Measurements from ENCODE around the gene SREBF2.
"Not testable (repeated sequence)": the region's sequence is repeated elsewhere in the genome, so short reads cannot be mapped to it uniquely, and the experiment has no call there.

SREBF2 gene

GRCh38 chr22:41821471-41822316 lies 11.2 kb upstream of the SREBF2 start:
- DNase-seq, result no peak

DNA sequence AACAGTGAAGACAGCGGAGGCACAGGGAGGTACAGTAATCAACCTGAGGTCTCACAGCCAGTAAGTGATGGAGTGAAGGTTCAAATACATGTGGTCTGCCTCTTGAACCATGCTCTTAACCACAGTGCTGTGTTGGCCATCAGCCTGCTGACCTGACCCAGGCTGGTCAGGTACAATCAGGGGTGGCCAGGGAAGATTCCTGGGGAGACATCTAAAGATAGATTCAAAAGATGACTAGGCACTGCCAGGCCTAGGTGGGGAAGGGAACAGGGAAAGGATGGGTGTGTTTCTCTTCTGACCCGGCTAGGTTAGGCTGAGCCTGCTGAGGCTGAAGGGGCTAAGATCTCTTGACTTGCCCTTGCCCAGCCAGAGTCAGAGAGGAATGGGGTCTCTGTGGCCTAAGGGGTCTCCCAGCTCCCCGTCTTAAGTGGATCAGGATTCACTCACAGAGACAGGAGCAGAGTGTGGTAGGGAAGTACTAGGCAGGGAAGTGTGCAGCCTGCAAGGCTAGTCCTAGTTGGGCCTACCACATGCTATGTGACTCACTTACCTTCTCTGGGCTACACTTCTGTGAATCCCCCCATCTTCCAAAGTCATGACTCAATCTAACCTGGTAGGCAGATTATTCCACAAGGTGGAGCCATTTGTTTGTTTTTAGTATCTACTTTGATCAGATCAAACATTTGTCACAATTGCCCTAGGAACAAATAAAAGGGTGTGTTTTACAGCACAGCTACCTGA lies 10.4 kb upstream of the SREBF2 start:
- DNase-seq, result peak; percentile 84

- no peak for DNase-seq
These were observed 9.1 kb upstream of the SREBF2 start for GRCh38 chr22:41823797-41824196.

DNA sequence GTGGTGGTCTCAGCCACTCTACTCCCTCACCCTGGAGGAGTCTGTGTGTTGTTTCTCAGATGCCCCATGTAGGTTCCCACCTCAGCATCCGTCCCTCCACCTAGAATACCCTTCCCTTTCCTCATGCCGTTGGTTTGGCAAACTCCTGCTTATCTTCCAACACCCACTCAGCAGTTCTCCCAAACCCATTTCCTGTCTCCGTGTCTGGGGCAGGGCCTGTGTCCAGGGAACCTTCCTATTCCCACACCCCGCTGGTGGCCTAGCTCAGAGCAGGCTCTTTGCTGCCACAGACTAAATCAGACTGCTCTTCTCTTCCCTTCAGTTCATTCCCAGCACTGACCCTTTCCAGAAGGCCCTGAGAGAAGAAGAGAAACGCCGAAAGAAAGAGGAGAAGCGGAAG lies 7.5 kb upstream of the SREBF2 start:
- DNase-seq, result no peak

DNA sequence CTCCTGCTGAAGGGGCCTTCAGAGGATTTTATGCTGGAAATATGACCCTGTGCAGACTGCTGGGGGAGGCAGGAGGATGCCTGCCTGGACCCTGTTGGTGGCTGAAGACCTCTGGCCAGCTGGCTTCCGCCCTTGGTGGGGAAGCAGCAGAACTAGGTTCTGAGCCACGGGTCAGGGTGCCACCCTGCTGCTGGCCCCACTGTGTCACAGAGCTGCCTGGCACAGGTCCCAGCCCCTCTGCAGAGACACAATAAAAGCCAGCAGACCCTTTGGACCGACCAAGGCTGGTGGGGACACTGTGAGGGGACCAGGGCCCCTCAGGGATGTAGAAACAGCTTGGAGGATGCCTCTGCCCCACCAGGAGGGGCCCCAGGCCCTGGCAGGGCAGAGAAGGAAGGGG lies 6.9 kb upstream of the SREBF2 start:
- no peak for DNase-seq

GRCh38 chr22:41826430-41827383 lies 6.2 kb upstream of the SREBF2 start:
- DNase-seq, result no peak

DNA sequence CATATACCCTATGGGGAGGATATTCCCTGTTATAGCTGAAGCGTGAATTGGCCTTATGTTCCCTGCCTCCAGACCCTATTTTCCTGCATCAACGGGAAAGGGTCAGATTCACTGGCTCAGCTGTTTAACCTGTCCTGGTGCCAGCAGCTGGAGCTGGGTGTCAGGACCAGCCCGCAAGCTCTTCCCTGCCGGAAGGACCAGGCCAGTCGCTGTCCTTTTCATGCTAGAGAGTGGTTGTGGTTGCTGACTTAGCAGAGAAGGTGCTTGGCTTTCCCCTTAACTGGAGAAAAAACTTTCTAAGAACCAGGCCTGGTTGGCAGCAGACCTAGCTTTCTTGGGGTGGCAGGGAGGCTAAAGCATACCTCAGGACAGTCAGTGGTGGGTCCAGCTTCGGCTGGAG lies 5.2 kb upstream of the SREBF2 start:
- DNase-seq, result no peak

DNA sequence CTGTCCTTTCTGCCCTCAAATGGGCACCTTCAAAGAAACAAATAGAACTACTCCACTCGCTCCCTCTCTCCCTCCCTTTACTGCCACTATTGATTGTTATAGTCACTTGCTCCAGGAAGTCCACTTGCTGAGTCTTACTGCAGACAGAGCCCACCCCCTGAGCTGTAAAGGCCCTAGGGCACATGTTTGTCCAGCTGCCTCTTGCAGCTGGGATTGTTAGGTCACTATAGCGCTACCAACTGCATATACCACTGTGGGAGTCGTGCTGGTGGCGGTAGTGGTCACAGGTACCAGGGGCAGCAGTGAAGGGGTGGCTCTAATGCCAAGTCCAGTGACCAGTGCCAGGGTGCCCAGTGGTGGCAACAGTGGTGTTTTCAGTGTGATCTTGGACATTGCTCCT lies 4.4 kb upstream of the SREBF2 start:
- no peak for DNase-seq

- peak; percentile 29 for DNase-seq
These were observed 2.7 kb upstream of the SREBF2 start for GRCh38 chr22:41830174-41830573.

DNA sequence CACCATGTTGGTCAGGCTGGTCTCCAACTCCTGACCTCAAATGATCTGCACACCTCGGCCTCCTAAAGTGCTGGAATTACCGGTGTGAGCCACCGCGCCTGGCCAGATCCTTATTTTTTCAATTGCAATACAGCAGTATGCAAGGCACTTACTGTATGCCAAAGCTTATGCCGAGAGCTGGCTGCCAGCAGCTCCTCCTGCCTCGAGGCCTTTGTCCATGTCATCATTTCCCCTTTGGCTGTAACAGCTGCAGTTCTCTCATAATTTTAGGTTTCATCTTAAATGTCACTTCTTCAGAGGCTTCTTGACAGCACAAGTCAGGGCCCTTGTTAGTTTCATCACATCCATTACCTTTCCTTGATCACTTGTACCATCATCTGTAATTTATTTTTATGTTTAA lies 1.5 kb upstream of the SREBF2 start:
- DNase-seq, result peak; percentile 18

- no peak for DNase-seq
These were observed 915 bp upstream of the SREBF2 start for GRCh38 chr22:41831828-41832552.

DNA sequence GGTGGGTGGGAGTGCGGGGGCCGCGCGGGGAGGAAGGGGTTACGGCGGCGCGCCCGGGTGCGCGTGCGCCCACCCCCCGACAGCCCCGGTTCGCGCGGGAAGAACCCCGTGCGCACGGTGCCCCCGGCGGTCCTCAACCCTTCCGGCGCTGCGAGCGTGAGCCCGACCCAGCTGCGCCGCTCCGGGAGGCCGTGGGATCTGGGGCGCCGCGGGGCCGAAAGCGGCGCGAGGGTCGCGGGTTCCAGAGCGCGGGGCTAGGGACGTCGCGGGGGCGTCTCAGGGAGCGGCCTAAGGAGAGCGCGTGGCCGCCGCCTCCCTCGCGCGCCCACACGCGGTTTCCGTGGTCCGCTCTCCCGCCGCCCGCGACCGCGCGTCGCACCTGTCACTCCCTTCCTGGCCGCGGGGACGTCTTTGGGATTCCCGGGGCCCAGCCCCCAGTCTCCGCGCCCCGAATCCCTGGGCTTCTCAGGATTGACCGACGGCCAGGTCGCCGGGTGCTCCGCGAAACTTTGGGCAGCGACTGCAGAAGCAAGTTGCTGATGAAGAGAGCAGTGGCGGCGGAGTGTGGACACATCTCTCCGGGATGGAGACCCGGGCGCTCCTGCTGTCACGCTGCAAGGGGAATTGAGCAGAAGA lies 582 bp downstream of the SREBF2 start:
- peak; percentile 58 for DNase-seq

DNA sequence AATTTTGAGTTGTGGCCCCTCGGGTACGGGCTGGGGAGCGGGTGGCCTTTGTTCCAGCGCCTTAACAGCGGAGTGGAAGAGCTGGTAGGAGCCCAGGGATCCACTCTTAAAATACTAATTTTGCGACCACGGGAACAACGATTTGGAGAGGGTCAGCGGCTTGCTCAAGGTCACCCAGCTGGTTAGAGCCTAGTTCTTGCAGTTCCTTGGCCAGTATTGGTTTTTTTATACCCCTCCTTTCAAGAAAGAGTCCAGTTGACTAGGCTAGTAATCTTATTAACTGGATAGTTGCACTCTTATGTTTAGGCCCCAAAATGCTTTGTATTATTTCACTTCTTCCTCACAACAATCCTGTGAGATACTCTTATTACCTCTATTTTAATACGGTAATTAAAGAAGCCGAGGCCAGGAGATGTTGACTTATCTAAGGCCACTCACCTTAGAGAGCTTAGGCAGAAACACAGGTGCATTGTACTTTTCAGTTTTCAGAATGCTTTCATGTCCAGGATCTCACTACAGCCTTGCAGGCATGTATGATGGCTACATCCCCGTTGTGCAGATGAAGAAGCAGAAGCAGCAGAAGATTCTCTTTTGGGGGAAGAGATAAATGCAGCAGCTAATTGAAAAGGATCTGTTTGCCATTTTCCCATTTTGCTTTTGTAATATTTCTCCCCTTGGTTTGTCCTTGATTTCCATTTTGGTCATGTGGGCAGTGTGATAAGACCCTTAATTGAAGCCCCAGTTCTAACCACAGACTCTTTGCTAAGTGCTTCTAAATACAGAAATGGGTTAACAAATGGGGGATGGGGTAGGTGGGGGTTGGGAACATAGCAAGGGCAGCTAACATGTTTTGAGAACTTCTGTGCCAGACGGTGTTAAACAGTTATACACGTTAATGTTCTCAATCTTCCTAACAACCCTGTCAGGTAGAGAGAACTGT lies 1.4 kb downstream of the SREBF2 start:
- no peak for DNase-seq

DNA sequence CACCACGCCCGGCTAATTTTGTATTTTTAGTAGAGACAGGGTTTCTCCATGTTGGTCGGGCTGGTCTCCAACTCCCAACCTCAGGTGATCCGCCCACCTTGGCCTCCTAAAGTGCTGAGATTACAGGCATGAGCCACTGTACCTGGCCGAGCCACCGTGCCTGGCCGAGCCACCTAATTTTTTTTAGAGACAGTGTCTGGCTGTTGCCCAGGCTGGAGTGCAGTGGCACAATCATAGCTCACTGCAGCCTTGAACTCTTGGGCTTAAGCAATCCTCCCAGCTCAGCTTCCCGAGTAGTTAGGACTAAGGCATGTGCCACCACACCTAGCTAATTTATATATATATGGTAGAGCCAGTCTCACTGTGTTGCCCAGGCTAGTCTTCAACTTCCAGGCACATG lies 2.6 kb downstream of the SREBF2 start:
- DNase-seq, result not testable (repeated sequence)

DNA sequence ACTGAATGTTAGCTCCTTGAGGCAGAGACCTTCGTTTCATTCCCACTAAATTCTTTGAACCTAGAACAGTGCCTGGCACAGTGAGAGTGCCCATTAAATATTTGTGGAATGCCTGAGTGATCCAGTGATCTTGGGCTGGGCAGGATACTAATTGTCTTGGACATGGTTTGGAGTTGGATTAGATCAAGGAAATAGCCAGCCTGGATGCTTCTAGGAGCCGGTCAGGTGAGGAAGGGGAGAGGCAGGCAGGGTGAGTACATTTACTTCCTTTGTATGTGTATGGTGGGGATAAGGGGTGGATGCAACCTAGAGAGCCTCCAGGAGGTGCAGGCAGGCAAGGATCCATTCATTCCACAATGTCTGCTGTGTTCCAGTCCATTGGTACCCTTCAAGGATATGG lies 3.6 kb downstream of the SREBF2 start:
- no peak for DNase-seq

GRCh38 chr22:41838842-41839618 lies 6.1 kb downstream of the SREBF2 start:
- DNase-seq, result no peak

- no peak for DNase-seq
These were observed 7.3 kb downstream of the SREBF2 start for GRCh38 chr22:41840216-41840615.

- DNase-seq, result no peak
These were observed 8.3 kb downstream of the SREBF2 start for GRCh38 chr22:41841085-41841712.

Data from CD4-positive, alpha-beta T cell treated with Interleukin-12 subunit alpha and Interleukin-12 subunit beta, for 1 hour (primary cell).